Liver (tissue), 9 donors: ENCODE data around the gene CFAP57. TPM values are rescaled to one million over a fixed set of nuclear protein-coding genes. Genes with fewer than 3 reads are reported as not detected.

Source experiments
- DNase-seq: peaks from one replicate; pipeline ENCODE4 v3.0.0-alpha.2; 2017; ENCODE audit warnings: low spot score
- H3K27ac ChIP-seq, 2 donors: one replicate each; pipeline ENCODE4 v1.7.0; 2013; ENCODE audit warnings: inconsistent platforms in 2 of 2, low read length in 2 of 2, control low read depth in 1 of 2, low read depth in 1 of 2, mild to moderate bottlenecking in 1 of 2
- H3K27me3 ChIP-seq, 4 donors: one replicate each; pipeline versions ENCODE4 v1.6.1 to v1.7.0; 2013; ENCODE audit warnings: low read length in 3 of 4, inconsistent platforms in 1 of 4, mild to moderate bottlenecking in 1 of 4, moderate library complexity in 1 of 4; ENCODE audit not compliant: control insufficient read depth in 4 of 4, insufficient read depth in 4 of 4
- H3K36me3 ChIP-seq, 4 donors: one replicate each; pipeline versions ENCODE4 v1.6.1 to v1.7.0; 2013; ENCODE audit warnings: low read length in 3 of 4, mild to moderate bottlenecking in 3 of 4, low read depth in 1 of 4, moderate library complexity in 1 of 4; ENCODE audit not compliant: control insufficient read depth in 4 of 4, insufficient read depth in 3 of 4
- H3K4me1 ChIP-seq, 4 donors: one replicate each; pipeline versions ENCODE4 v1.6.1 to v1.7.0; 2013; ENCODE audit warnings: low read length in 3 of 4, mild to moderate bottlenecking in 3 of 4, moderate library complexity in 1 of 4; ENCODE audit not compliant: control insufficient read depth in 4 of 4, insufficient read depth in 4 of 4
- H3K4me3 ChIP-seq, 3 donors: one replicate each; pipeline versions ENCODE4 v1.6.1 to v1.7.0; 2013; ENCODE audit warnings: low read length in 3 of 3, control low read depth in 1 of 3, low read depth in 1 of 3, mild to moderate bottlenecking in 1 of 3
- H3K9ac ChIP-seq, 2 donors: one replicate each; pipeline ENCODE4 v1.7.0; 2013; ENCODE audit warnings: low read length in 2 of 2, mild to moderate bottlenecking in 2 of 2, moderate library complexity in 2 of 2, control low read depth in 1 of 2, low read depth in 1 of 2
- H3K9me3 ChIP-seq, 4 donors: one replicate each; pipeline versions ENCODE4 v1.6.1 to v1.7.0; 2013; ENCODE audit warnings: low read length in 3 of 4; ENCODE audit not compliant: control insufficient read depth in 4 of 4
- EGR1 ChIP-seq, 2 donors: IDR thresholded peaks; 2 replicates each; pipeline ENCODE4 v1.6.1; 2016 to 2018; ENCODE audit warnings: antibody characterized with exemption in 2 of 2, low read depth in 2 of 2
- FOXA1 ChIP-seq: IDR thresholded peaks from 2 replicates; pipeline ENCODE4 v1.6.1; 2016; ENCODE audit warnings: antibody characterized with exemption
- FOXA2 ChIP-seq: IDR thresholded peaks from 2 replicates; pipeline ENCODE4 v1.6.1; 2016; ENCODE audit warnings: antibody characterized with exemption
- GABPA ChIP-seq, 2 donors: IDR thresholded peaks in 1 of 2; conservative IDR thresholded peaks in 1 of 2; 2 replicates each; pipeline ENCODE4 v1.6.1; 2016; ENCODE audit warnings: antibody characterized with exemption in 2 of 2, mild to moderate bottlenecking in 1 of 2, moderate library complexity in 1 of 2
- HNF4A ChIP-seq, 2 donors: conservative IDR thresholded peaks; 2 replicates each; pipeline ENCODE4 v1.6.1; 2016; ENCODE audit warnings: antibody characterized with exemption in 2 of 2, mild to moderate bottlenecking in 2 of 2
- HNF4G ChIP-seq: IDR thresholded peaks from 2 replicates; pipeline ENCODE4 v1.6.1; 2016; ENCODE audit warnings: antibody characterized with exemption
- JUND ChIP-seq, 2 donors: IDR thresholded peaks; 2 replicates each; pipeline ENCODE4 v1.6.1; 2016; ENCODE audit warnings: antibody characterized with exemption in 2 of 2
- NR2F2 ChIP-seq: IDR thresholded peaks from 2 replicates; pipeline ENCODE4 v1.6.1; 2016; ENCODE audit warnings: antibody characterized with exemption
- RAD21 ChIP-seq, 2 donors: IDR thresholded peaks; 2 replicates each; pipeline ENCODE4 v1.6.1; 2016; ENCODE audit warnings: antibody characterized with exemption in 2 of 2, mild to moderate bottlenecking in 2 of 2
- RXRA ChIP-seq, 2 donors: IDR thresholded peaks; 2 replicates each; pipeline ENCODE4 v1.6.1; 2017 to 2018; ENCODE audit warnings: antibody characterized with exemption in 2 of 2, mild to moderate bottlenecking in 1 of 2
- SP1 ChIP-seq: IDR thresholded peaks from 2 replicates; pipeline ENCODE4 v1.6.1; 2018; ENCODE audit warnings: antibody characterized with exemption, mild to moderate bottlenecking
- TAF1 ChIP-seq: conservative IDR thresholded peaks from 2 replicates; pipeline ENCODE4 v1.6.1; 2016; ENCODE audit warnings: antibody characterized with exemption, mild to moderate bottlenecking
- YY1 ChIP-seq: IDR thresholded peaks from 2 replicates; pipeline ENCODE4 v1.6.1; 2016; ENCODE audit warnings: antibody characterized with exemption, mild to moderate bottlenecking
- WGBS: extraction: QIAGEN DNeasy Blood & Tissue Kit; methylation state at CpG from one replicate; pipeline ENCODE4 v1.1.7; 2013; 5-methylcytosine and 5-hydroxymethylcytosine counted together
- polyA plus RNA-seq, 2 donors: library from polyadenylated mRNA; stranded (reverse) in 1 of 2; unstranded in 1 of 2; fragments of 200-250 nt in 1 of 2; fragments of >200 nt in 1 of 2; fragmentation: Nextera tagmentation in 1 of 2; extraction: Ambion mirVana in 1 of 2; gene quantifications; one replicate each; pipeline versions ENCODE4 v1.2.1 to v1.2.3, GENCODE V29; 2013 to 2015
- total RNA-seq, 2 donors: library from RNA; depleted of rRNA; stranded (reverse); fragments of >200 nt; gene quantifications; one replicate each; pipeline ENCODE4 v1.2.3, GENCODE V29; 2014
- TF ChIP-seq, protein P1 (sequence below): IDR thresholded peaks from 2 replicates; pipeline ENCODE4 v1.6.1; 2016; ENCODE audit warnings: antibody characterized with exemption
- TF ChIP-seq, protein P2 (sequence below): IDR thresholded peaks from 2 replicates; pipeline ENCODE4 v1.6.1; 2016; ENCODE audit warnings: antibody characterized with exemption
- TF ChIP-seq, protein P3 (sequence below): fragments of 150-350 bp; IDR thresholded peaks from 2 replicates; pipeline ENCODE4 v1.5.1; 2017; ENCODE audit warnings: improper control_type of control experiment, low read depth, low read length; ENCODE audit not compliant: missing input control
- TF ChIP-seq, protein P4 (sequence below): IDR thresholded peaks from 2 replicates; pipeline ENCODE4 v1.6.1; 2016; ENCODE audit warnings: antibody characterized with exemption
- TF ChIP-seq, protein P5 (sequence below): IDR thresholded peaks from 2 replicates; pipeline ENCODE4 v1.6.1; 2016; ENCODE audit warnings: antibody characterized with exemption, mild to moderate bottlenecking
- donor health status: healthy.
- donor health status: healthy.
- donor health status: healthy.
- donor health status: healthy.
- donor health status: healthy.

Gene CFAP57
- total and polyA plus RNA-seq, 4 donors: under 0.01 to 14.5 (median 0.10) TPM

DNA sequence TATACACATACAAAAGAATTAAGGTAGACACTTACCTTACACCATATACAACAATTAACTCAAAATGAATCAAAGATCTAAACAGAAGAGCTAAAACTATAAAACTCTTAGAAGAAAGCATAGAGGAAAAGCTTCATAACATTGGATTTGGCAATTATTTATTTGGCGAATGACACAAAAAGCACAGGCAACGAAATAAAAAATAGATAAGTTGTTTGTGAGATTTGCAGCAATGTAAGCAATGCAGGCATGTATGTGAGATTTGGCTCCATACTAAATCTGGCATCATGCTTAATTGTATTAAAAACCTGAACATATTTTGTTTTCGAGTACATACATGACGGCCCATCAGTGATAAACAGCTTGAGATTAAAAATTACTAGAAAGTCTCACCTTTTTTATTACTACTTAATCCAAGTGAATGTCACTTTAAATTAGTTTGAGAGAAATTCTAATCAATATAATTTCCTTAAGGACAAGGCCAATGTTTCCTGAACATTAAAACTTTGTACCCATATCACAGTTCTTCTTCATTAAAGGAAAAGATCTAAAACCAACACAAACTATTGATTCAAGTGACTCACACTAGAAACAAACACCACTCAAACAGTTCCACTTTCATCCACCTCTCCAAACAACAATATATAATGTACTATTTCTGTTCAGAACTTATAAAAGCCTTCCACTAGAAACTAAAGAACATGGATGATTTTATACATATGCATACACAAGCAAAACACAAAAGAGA is 74.5 kb downstream of the CFAP57 start:
- peak overlapping the region; percentile 57 to 84 (median 77) for H3K4me3 ChIP-seq
- peak overlapping the region; percentile 62 to 85 for H3K9ac ChIP-seq
- peak overlapping the region; percentile 85 to 87 for H3K27ac ChIP-seq
- no peaks in the 10 kb centered on the region for H3K27me3 ChIP-seq
- TF ChIP-seq, protein P1, sequence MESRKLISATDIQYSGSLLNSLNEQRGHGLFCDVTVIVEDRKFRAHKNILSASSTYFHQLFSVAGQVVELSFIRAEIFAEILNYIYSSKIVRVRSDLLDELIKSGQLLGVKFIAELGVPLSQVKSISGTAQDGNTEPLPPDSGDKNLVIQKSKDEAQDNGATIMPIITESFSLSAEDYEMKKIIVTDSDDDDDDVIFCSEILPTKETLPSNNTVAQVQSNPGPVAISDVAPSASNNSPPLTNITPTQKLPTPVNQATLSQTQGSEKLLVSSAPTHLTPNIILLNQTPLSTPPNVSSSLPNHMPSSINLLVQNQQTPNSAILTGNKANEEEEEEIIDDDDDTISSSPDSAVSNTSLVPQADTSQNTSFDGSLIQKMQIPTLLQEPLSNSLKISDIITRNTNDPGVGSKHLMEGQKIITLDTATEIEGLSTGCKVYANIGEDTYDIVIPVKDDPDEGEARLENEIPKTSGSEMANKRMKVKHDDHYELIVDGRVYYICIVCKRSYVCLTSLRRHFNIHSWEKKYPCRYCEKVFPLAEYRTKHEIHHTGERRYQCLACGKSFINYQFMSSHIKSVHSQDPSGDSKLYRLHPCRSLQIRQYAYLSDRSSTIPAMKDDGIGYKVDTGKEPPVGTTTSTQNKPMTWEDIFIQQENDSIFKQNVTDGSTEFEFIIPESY: peak; percentile 52
- peak; percentile 31 for TF ChIP-seq SP1
- peak; percentile 78 to 90 for TF ChIP-seq HNF4A (conservative IDR thresholded peaks at IDR 0.05)
- TF ChIP-seq GABPA (IDR thresholded peaks at IDR 0.05 in 1 of 2, conservative IDR thresholded peaks at IDR 0.05 in 1 of 2): no peak
- TF ChIP-seq RXRA (IDR thresholded peaks at IDR 0.05): peak in 1 of 2 donors; percentile 59
- TF ChIP-seq, protein P2, sequence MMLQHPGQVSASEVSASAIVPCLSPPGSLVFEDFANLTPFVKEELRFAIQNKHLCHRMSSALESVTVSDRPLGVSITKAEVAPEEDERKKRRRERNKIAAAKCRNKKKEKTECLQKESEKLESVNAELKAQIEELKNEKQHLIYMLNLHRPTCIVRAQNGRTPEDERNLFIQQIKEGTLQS: peak; percentile 49
- peak; percentile 32 for TF ChIP-seq FOXA2
- no peak for TF ChIP-seq FOXA1
- TF ChIP-seq, protein P3, sequence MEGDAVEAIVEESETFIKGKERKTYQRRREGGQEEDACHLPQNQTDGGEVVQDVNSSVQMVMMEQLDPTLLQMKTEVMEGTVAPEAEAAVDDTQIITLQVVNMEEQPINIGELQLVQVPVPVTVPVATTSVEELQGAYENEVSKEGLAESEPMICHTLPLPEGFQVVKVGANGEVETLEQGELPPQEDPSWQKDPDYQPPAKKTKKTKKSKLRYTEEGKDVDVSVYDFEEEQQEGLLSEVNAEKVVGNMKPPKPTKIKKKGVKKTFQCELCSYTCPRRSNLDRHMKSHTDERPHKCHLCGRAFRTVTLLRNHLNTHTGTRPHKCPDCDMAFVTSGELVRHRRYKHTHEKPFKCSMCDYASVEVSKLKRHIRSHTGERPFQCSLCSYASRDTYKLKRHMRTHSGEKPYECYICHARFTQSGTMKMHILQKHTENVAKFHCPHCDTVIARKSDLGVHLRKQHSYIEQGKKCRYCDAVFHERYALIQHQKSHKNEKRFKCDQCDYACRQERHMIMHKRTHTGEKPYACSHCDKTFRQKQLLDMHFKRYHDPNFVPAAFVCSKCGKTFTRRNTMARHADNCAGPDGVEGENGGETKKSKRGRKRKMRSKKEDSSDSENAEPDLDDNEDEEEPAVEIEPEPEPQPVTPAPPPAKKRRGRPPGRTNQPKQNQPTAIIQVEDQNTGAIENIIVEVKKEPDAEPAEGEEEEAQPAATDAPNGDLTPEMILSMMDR: no peak
- no peak for TF ChIP-seq EGR1 (IDR thresholded peaks at IDR 0.05; ENCODE audit: low read depth in 2 of 2)
- peak; percentile 35 for TF ChIP-seq HNF4G
- TF ChIP-seq NR2F2: no peak
- no peak for TF ChIP-seq TAF1
- TF ChIP-seq, protein P4, sequence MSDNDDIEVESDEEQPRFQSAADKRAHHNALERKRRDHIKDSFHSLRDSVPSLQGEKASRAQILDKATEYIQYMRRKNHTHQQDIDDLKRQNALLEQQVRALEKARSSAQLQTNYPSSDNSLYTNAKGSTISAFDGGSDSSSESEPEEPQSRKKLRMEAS: peak; percentile 51
- peak; percentile 22 for TF ChIP-seq YY1
- TF ChIP-seq JUND (IDR thresholded peaks at IDR 0.05): peak; percentile 87 to 92
- peak in 1 of 2 donors; percentile 14 for TF ChIP-seq RAD21 (IDR thresholded peaks at IDR 0.05)
- TF ChIP-seq, protein P5, sequence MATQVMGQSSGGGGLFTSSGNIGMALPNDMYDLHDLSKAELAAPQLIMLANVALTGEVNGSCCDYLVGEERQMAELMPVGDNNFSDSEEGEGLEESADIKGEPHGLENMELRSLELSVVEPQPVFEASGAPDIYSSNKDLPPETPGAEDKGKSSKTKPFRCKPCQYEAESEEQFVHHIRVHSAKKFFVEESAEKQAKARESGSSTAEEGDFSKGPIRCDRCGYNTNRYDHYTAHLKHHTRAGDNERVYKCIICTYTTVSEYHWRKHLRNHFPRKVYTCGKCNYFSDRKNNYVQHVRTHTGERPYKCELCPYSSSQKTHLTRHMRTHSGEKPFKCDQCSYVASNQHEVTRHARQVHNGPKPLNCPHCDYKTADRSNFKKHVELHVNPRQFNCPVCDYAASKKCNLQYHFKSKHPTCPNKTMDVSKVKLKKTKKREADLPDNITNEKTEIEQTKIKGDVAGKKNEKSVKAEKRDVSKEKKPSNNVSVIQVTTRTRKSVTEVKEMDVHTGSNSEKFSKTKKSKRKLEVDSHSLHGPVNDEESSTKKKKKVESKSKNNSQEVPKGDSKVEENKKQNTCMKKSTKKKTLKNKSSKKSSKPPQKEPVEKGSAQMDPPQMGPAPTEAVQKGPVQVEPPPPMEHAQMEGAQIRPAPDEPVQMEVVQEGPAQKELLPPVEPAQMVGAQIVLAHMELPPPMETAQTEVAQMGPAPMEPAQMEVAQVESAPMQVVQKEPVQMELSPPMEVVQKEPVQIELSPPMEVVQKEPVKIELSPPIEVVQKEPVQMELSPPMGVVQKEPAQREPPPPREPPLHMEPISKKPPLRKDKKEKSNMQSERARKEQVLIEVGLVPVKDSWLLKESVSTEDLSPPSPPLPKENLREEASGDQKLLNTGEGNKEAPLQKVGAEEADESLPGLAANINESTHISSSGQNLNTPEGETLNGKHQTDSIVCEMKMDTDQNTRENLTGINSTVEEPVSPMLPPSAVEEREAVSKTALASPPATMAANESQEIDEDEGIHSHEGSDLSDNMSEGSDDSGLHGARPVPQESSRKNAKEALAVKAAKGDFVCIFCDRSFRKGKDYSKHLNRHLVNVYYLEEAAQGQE: no peak
- WGBS: 42% methylated on average over 4 of the region's 4 CpGs
- no peaks in the 10 kb centered on the region for H3K36me3 ChIP-seq
- H3K4me1 ChIP-seq: peaks cover 1 to 40% (median 34%) of the 10 kb centered on the region in 4 donors
- H3K9me3 ChIP-seq: no peaks in the 10 kb centered on the region
- DNase-seq: no peak
